ENCODE results near the gene GRM1. TPM values are rescaled to one million over a fixed set of nuclear protein-coding genes. Genes with fewer than 3 reads are reported as not detected.

GRM1 gene
- polyA plus RNA-seq, 3 donors, result not detected

- H3K27ac Mint-ChIP-seq, result no peak overlapping the region
- Histone ChIP-seq H3K27me3 (ENCODE audit: control insufficient read depth in 2 of 2, insufficient read depth in 2 of 2, low read length in 2 of 2) (no peaks in the 10 kb centered on the region), H2AFZ (ENCODE audit: insufficient read depth, low read depth, low read length, poor library complexity, severe bottlenecking) (no peak overlapping the region), H3K79me2 (ENCODE audit: insufficient read depth, low read length) (no peaks in the 10 kb centered on the region), H3K4me2 (replicated peaks; ENCODE audit: extremely low read depth, low read length, poor library complexity, severe bottlenecking) (no peak overlapping the region), H4K20me1 (ENCODE audit: insufficient read depth, low read length) (no peaks in the 10 kb centered on the region), H3K9me3 (replicated peaks in 1 of 2; ENCODE audit: control insufficient read depth in 1 of 2, insufficient read depth in 1 of 2, low read length in 2 of 2) (peaks cover 0 to 7% of the 10 kb centered on the region in 2 donors), H3K9ac (ENCODE audit: insufficient read depth, low read length, poor library complexity, severe bottlenecking) (no peak overlapping the region), H3K27ac (ENCODE audit: low read depth in 1 of 2, low read length in 2 of 2) (no peak overlapping the region), H3K36me3 (replicated peaks in 1 of 2; ENCODE audit: control insufficient read depth in 1 of 2, insufficient read depth in 2 of 2, low read length in 2 of 2) (no peaks in the 10 kb centered on the region), H3K4me1 (ENCODE audit: control insufficient read depth in 1 of 2, insufficient read depth in 2 of 2, low read length in 2 of 2) (no peaks in the 10 kb centered on the region), H3K4me3 (replicated peaks in 1 of 3; ENCODE audit: low read depth in 2 of 3, low read length in 3 of 3) (no peak overlapping the region)
- H3K36me3 Mint-ChIP-seq, result no peaks in the 10 kb centered on the region
- no peak for TF ChIP-seq CTCF (IDR thresholded peaks at IDR 0.05)
- no peak overlapping the region for H3K4me3 Mint-ChIP-seq
- DNase-seq, result no peak
- H3K27me3 Mint-ChIP-seq (ENCODE audit: low read depth in 3 of 3), result peaks cover 0 to 2% (median 0%) of the 10 kb centered on the region in 3 donors
- peaks cover 0 to 8% (median 2%) of the 10 kb centered on the region in 7 donors for H3K9me3 Mint-ChIP-seq
- H3K4me1 Mint-ChIP-seq, result no peaks in the 10 kb centered on the region
- intact Hi-C loops (cut with micrococcal nuclease), result no loop called here
Observed at GRCh38 chr6:146253691-146254090, 224.8 kb downstream of the GRM1 start.

GRCh38 chr6:146258206-146258605 lies 229.3 kb downstream of the GRM1 start:
- H3K27ac Mint-ChIP-seq, result no peak overlapping the region
- Histone ChIP-seq H3K4me3 (replicated peaks in 1 of 3; ENCODE audit: low read depth in 2 of 3, low read length in 3 of 3) (no peak overlapping the region), H3K27ac (ENCODE audit: low read depth in 1 of 2, low read length in 2 of 2) (no peak overlapping the region), H3K9ac (ENCODE audit: insufficient read depth, low read length, poor library complexity, severe bottlenecking) (no peak overlapping the region), H2AFZ (ENCODE audit: insufficient read depth, low read depth, low read length, poor library complexity, severe bottlenecking) (no peak overlapping the region), H3K36me3 (replicated peaks in 1 of 2; ENCODE audit: control insufficient read depth in 1 of 2, insufficient read depth in 2 of 2, low read length in 2 of 2) (no peaks in the 10 kb centered on the region), H3K27me3 (ENCODE audit: control insufficient read depth in 2 of 2, insufficient read depth in 2 of 2, low read length in 2 of 2) (no peaks in the 10 kb centered on the region), H4K20me1 (ENCODE audit: insufficient read depth, low read length) (no peaks in the 10 kb centered on the region), H3K4me1 (ENCODE audit: control insufficient read depth in 1 of 2, insufficient read depth in 2 of 2, low read length in 2 of 2) (no peaks in the 10 kb centered on the region), H3K79me2 (ENCODE audit: insufficient read depth, low read length) (no peaks in the 10 kb centered on the region), H3K9me3 (replicated peaks in 1 of 2; ENCODE audit: control insufficient read depth in 1 of 2, insufficient read depth in 1 of 2, low read length in 2 of 2) (no peaks in the 10 kb centered on the region), H3K4me2 (replicated peaks; ENCODE audit: extremely low read depth, low read length, poor library complexity, severe bottlenecking) (no peak overlapping the region)
- TF ChIP-seq CTCF (IDR thresholded peaks at IDR 0.05), result no peak
- H3K9me3 Mint-ChIP-seq, result peaks cover 0 to 2% (median 0%) of the 10 kb centered on the region in 7 donors
- intact Hi-C loops (cut with micrococcal nuclease), result no loop called here
- no peaks in the 10 kb centered on the region for H3K27me3 Mint-ChIP-seq (ENCODE audit: low read depth in 3 of 3)
- H3K36me3 Mint-ChIP-seq, result no peaks in the 10 kb centered on the region
- H3K4me1 Mint-ChIP-seq, result no peaks in the 10 kb centered on the region
- DNase-seq, result no peak
- H3K4me3 Mint-ChIP-seq, result no peak overlapping the region
- WGBS (ENCODE audit: insufficient coverage), result no CpG with 5 or more reads among the region's 1 CpG

Data from CD14-positive monocyte (primary cell).